CD4-positive, alpha-beta T cell (primary cell): ENCODE results near the gene CCNT2. TPM values are rescaled to one million over a fixed set of nuclear protein-coding genes. Genes with fewer than 3 reads are reported as not detected.
A peak's percentile ranks its signal among the peaks of the same experiment; 100 is the strongest.

Experiments
- ATAC-seq: fragments of 200-7000 bp; cut with Tn5 transposase; one replicate; pipeline ENCODE4 v1.10.0; 2022; ENCODE audit warnings: mild to moderate bottlenecking; ENCODE audit not compliant: poor library complexity
- CTCF ChIA-PET: fragments of 350-600 bp; sonication (Branson Sonifier 250); formaldehyde crosslinking; loops from one replicate; lab custom pipeline; 2021; ENCODE audit warnings: antibody characterized with exemption, inconsistent platforms; lab: Charles Lee
- POLR2A ChIA-PET: fragments of 350-600 bp; sonication (Branson Sonifier 250); formaldehyde crosslinking; loops from one replicate; lab custom pipeline; 2021; ENCODE audit warnings: antibody characterized with exemption, inconsistent platforms; lab: Charles Lee
- DNase-seq, 14 experiments: peaks; one replicate each; pipeline ENCODE4 v3.0.0-alpha.2; 2013 to 2020; ENCODE audit warnings: mixed read lengths in 2 of 14
- H3K27ac ChIP-seq, 2 donors: one replicate each; pipeline versions ENCODE4 v1.5.1 to v1.7.0; 2013; ENCODE audit warnings: low read length in 2 of 2, low read depth in 1 of 2, mild to moderate bottlenecking in 1 of 2
- H3K27me3 ChIP-seq, 2 experiments: 1 replicate in 1 of 2; 2 replicates in 1 of 2; pipeline versions ENCODE4 v1.6.1 to v1.7.0; 2013; ENCODE audit warnings: low read length in 2 of 2, control low read depth in 1 of 2, mild to moderate bottlenecking in 1 of 2, moderate library complexity in 1 of 2; ENCODE audit not compliant: insufficient read depth in 2 of 2, control insufficient read depth in 1 of 2
- H3K36me3 ChIP-seq: one replicate; pipeline ENCODE4 v1.6.1; 2013; ENCODE audit warnings: low read length, control low read depth; ENCODE audit not compliant: insufficient read depth
- H3K4me1 ChIP-seq: one replicate; pipeline ENCODE4 v1.6.1; 2013; ENCODE audit warnings: low read length, control low read depth; ENCODE audit not compliant: insufficient read depth
- H3K4me3 ChIP-seq: one replicate; pipeline ENCODE4 v1.5.1; 2013; ENCODE audit warnings: mild to moderate bottlenecking, low read length, moderate library complexity
- H3K9me3 ChIP-seq, 2 experiments: 1 replicate in 1 of 2; 2 replicates in 1 of 2; pipeline versions ENCODE4 v1.6.1 to v1.7.0; 2013; ENCODE audit warnings: low read length in 2 of 2, mild to moderate bottlenecking in 2 of 2, control low read depth in 1 of 2, moderate library complexity in 1 of 2; ENCODE audit not compliant: control insufficient read depth in 1 of 2, insufficient read depth in 1 of 2
- H3K27ac Mint-ChIP-seq: one replicate; pipeline ENCODE4 v1.8.0; 2020; ENCODE audit warnings: mixed read lengths
- H3K27me3 Mint-ChIP-seq: one replicate; pipeline ENCODE4 v1.8.0; 2021; ENCODE audit warnings: mixed read lengths
- H3K36me3 Mint-ChIP-seq: one replicate; pipeline ENCODE4 v1.8.0; 2021; ENCODE audit warnings: low read depth, mixed read lengths
- H3K4me1 Mint-ChIP-seq: one replicate; pipeline ENCODE4 v1.8.0; 2021; ENCODE audit warnings: low read depth, mixed read lengths
- H3K4me3 Mint-ChIP-seq: one replicate; pipeline ENCODE4 v1.8.0; 2020; ENCODE audit warnings: mild to moderate bottlenecking, mixed read lengths
- H3K9me3 Mint-ChIP-seq: one replicate; pipeline ENCODE4 v1.8.0; 2020; ENCODE audit warnings: mixed read lengths
- intact Hi-C, 2 experiments: fragments of 100-400 bp; cut with DNase I in 1 of 2; cut with micrococcal nuclease in 1 of 2; formaldehyde crosslinking; loops; one replicate each; pipeline versions ENCODE4 v1.15.1 to v1.9.0; 2023 to 2025; cut with DNase I, micrococcal nuclease
- total RNA-seq, 174 experiments: library from RNA in 2 of 174; stranded (reverse) in 2 of 174; gene quantifications; one replicate each; pipeline ENCODE4 v1.2.3 and lab custom pipeline; 2021 to 2026
- TF ChIP-seq, protein P1 (sequence below): fragments of 200-600 bp; IDR thresholded peaks from one replicate; pipeline ENCODE4 v1.8.0; 2022; ENCODE audit warnings: antibody characterized with exemption, mild to moderate bottlenecking

The CCNT2 gene
- total RNA-seq, 2 experiments from 2014 or later: 62.1 to 67.5 TPM

DNA sequence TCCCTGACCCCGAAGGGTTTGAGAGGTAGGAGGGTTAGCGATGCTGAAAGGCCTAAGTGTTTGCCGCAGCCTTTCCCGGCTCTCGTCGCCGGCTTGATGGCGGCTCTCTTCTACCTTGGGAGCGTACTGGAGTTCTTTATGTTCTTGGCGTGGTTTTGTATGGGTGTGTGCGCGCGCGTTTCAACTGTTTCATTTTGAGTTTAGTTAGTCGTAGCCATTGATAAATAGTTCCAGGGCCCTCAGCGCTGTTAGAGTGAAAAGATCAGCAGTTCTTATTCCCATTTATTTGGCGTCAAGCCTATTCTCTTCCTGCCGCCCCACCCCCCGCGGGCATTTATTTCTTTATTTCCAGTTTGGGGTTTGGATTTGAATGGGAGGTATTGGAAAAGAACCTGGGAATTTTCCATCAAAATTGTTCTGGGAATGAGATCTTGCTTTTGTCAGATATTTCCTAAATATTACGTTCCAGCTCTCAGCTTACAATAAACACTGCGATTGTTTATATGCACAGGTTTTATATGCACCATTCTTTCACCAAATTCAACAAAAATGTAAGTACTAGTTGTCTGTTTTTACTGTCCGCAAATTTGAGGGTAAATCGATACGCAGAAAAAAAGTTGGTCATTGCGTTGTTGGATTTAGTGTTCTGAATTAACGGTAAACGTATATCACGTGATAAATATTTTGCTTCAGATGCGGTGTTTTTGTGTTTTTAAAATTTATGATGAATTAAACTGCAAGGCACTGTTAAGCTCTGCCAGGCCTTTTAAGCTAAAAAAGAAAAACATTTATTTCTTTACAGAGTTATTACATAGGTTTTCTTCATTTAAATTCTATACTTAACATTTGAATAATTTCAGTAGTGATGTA is 954 bp downstream of the CCNT2 start:
- H3K4me1 ChIP-seq: peaks cover 29% of the 10 kb centered on the region
- intact Hi-C loops: loop anchor here (2.0 to 5.0 kb wide), 6 partner anchors 131 to 955 kb away; partner anchors contain the start of genes UBXN4 (in 2 of the 2), R3HDM1 (in 1 of the 2) and ZRANB3 (in 1 of the 2)
- CTCF ChIA-PET: interaction anchor here (1.2 kb wide), 1 partner anchor 85 kb away, joined by 4 read pairs; no protein-coding TSS in a partner anchor
- H3K27me3 ChIP-seq: no peaks in the 10 kb centered on the region
- H3K4me1 Mint-ChIP-seq: peaks cover 65% of the 10 kb centered on the region
- no peaks in the 10 kb centered on the region for H3K27me3 Mint-ChIP-seq
- peak overlapping the region; percentile 92 for H3K4me3 Mint-ChIP-seq
- ATAC-seq (no peak), DNase-seq (peak in 12 of 14 experiments; percentile 7 to 67 (median 28))
- TF ChIP-seq, protein P1, sequence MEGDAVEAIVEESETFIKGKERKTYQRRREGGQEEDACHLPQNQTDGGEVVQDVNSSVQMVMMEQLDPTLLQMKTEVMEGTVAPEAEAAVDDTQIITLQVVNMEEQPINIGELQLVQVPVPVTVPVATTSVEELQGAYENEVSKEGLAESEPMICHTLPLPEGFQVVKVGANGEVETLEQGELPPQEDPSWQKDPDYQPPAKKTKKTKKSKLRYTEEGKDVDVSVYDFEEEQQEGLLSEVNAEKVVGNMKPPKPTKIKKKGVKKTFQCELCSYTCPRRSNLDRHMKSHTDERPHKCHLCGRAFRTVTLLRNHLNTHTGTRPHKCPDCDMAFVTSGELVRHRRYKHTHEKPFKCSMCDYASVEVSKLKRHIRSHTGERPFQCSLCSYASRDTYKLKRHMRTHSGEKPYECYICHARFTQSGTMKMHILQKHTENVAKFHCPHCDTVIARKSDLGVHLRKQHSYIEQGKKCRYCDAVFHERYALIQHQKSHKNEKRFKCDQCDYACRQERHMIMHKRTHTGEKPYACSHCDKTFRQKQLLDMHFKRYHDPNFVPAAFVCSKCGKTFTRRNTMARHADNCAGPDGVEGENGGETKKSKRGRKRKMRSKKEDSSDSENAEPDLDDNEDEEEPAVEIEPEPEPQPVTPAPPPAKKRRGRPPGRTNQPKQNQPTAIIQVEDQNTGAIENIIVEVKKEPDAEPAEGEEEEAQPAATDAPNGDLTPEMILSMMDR: no peak
- H3K9me3 ChIP-seq: no peaks in the 10 kb centered on the region
- no peaks in the 10 kb centered on the region for H3K9me3 Mint-ChIP-seq
- peak overlapping the region; percentile 95 to 96 for H3K27ac ChIP-seq
- H3K4me3 ChIP-seq: peak overlapping the region; percentile 88
- H3K36me3 Mint-ChIP-seq: peaks cover 43% of the 10 kb centered on the region
- peak overlapping the region; percentile 92 for H3K27ac Mint-ChIP-seq
- POLR2A ChIA-PET: interaction anchor here (0.6 to 3.0 kb wide), 16 partner anchors 7 to 957 kb away, joined by 3 to 49 read pairs (median 5); partner anchors contain the start of genes MCM6, R3HDM1, RAB3GAP1 and UBXN4
- peaks cover 10% of the 10 kb centered on the region for H3K36me3 ChIP-seq

DNA sequence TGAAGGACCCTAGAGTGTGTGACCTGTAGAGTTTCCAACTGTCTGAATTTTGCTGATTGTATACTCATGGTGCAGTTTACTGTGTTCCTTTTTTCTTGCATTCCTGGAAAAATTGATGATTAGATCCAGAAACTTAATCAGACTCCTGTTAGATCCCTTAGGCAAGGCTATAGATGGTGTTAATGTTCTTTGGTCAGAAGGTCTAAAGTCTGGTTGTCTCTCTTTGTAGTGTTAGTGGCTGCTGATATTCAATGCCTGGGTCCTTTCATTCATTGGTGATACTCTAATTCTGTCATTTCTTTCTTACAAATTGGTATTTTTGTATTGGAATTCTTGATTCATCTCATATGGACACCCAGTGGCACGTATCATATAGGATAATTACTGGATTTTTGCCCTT is 6.3 kb downstream of the CCNT2 start:
- H3K4me1 ChIP-seq: peaks cover 41% of the 10 kb centered on the region
- DNase-seq (no peak), ATAC-seq (no peak)
- no peaks in the 10 kb centered on the region for H3K9me3 Mint-ChIP-seq
- peak overlapping the region; percentile 32 for H3K4me3 Mint-ChIP-seq
- no peaks in the 10 kb centered on the region for H3K27me3 Mint-ChIP-seq
- intact Hi-C loops: no loop called here
- no peaks in the 10 kb centered on the region for H3K27me3 ChIP-seq
- ChIA-PET POLR2A (no interaction called here), CTCF (interaction anchor here (0.8 kb wide), 1 partner anchor 814 kb away, joined by 3 read pairs; no protein-coding TSS in a partner anchor)
- peak overlapping the region; percentile 31 for H3K27ac Mint-ChIP-seq
- no peak overlapping the region for H3K27ac ChIP-seq
- H3K36me3 ChIP-seq: peaks cover 27% of the 10 kb centered on the region
- TF ChIP-seq, protein P1: no peak
- H3K4me3 ChIP-seq: no peak overlapping the region
- H3K36me3 Mint-ChIP-seq: peaks cover 57% of the 10 kb centered on the region
- H3K9me3 ChIP-seq: no peaks in the 10 kb centered on the region
- peaks cover 80% of the 10 kb centered on the region for H3K4me1 Mint-ChIP-seq

DNA sequence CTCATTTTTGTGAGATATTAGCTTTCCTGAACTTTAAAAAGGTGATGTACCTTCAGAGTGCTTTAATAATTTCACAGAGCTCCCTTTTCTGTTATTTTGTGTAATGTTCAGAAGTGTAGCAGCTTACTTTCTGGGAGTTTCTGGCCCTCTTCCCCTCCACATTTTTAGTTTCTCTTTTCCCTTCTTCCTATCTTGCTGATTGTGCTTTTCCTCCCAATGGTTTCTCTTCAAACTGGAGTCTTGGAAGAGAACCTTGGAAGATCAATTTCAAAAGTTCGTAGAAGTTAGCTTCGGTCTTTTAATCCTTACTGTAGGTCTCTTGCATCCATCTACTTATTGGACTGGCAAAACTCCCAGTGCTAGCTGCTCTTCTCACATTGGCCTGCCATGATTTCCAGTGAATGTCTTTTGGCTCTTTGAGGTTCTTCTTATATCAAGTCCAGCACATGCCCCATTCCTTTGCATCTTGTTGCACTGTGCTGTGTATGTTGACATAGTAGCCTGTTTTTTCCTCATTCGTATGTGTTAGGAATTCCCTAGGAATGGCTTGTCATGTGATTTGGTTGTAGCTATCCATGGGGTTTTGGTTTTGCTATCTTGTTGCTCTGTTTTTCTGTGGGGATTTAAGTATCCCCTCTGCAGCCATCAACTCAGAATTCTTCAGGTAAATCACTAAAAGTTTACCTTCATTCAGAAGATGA is 7.8 kb downstream of the CCNT2 start:
- peaks cover 22% of the 10 kb centered on the region for H3K36me3 ChIP-seq
- H3K27me3 ChIP-seq: no peaks in the 10 kb centered on the region
- no peaks in the 10 kb centered on the region for H3K9me3 Mint-ChIP-seq
- peaks cover 66% of the 10 kb centered on the region for H3K36me3 Mint-ChIP-seq
- ChIA-PET CTCF (no interaction called here), POLR2A (interaction anchor here (0.7 to 3.5 kb wide), 2 partner anchors 8 to 9 kb away, joined by 3 to 16 read pairs; partner anchors contain the start of gene CCNT2)
- no peaks in the 10 kb centered on the region for H3K9me3 ChIP-seq
- ATAC-seq (no peak), DNase-seq (no peak)
- peaks cover 40% of the 10 kb centered on the region for H3K4me1 ChIP-seq
- H3K27ac Mint-ChIP-seq: peak overlapping the region; percentile 11
- no peaks in the 10 kb centered on the region for H3K27me3 Mint-ChIP-seq
- H3K4me3 ChIP-seq: no peak overlapping the region
- TF ChIP-seq, protein P1: no peak
- peak overlapping the region; percentile 36 for H3K4me3 Mint-ChIP-seq
- peaks cover 88% of the 10 kb centered on the region for H3K4me1 Mint-ChIP-seq
- intact Hi-C loops: no loop called here
- no peak overlapping the region for H3K27ac ChIP-seq
